ENCODE results near the gene CLEC20A. TPM values are rescaled to one million over a fixed set of nuclear protein-coding genes. Genes with fewer than 3 reads are reported as not detected.

Gene CLEC20A
- total and polyA plus RNA-seq, 10 donors: 0.57 to 3.6 (median 1.3) TPM; not detected in 2

DNA sequence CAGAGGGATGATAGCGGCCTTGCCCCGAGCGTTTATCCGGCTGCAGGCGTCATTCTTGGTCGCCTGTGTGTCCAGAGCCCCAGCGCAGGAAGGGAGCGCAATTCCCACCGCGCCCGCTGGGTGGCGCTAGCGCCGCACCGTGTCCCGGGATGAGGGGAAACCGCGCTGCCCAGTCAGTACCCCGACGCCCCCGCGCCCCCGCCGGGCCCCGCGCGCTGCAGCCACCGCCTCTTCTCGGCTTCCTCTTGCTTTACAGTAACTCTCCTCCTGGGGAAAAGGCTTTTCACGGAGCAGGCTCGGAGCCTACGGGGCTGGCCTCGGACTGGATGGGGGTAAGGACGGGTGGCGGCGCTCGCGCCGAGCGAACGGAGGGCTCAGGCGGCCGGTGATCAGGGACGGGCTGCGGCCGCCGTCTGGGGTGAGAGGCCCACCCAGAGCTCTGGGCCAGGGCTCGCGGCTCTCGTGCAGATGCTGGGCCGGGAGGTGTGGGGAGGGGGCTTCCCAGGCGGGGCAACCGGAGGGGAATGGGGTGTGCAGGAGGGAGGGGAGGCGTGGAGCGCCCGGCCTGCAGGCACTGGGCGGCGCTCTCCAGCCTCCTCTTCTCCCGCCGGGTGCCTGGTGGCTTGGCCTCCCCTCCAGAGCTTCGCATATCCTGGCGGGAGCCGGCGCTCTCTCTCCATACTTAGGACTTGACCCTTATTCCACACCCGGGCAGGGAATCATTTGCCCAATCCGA lies 46.0 kb upstream of the CLEC20A start:
- Histone ChIP-seq H3K27me3 (replicated peaks in 1 of 7) (no peaks in the 10 kb centered on the region), H3K9me3 (no peaks in the 10 kb centered on the region), H3K4me1 (peaks cover 2 to 53% (median 32%) of the 10 kb centered on the region in 6 donors), H3K4me3 (peak overlapping the region; percentile 69 to 90 (median 76)), H3K36me3 (peaks cover 0 to 25% (median 8%) of the 10 kb centered on the region in 6 donors), H3K27ac (peak overlapping the region; percentile 64 to 91 (median 84))
- TF ChIP-seq, protein P1, sequence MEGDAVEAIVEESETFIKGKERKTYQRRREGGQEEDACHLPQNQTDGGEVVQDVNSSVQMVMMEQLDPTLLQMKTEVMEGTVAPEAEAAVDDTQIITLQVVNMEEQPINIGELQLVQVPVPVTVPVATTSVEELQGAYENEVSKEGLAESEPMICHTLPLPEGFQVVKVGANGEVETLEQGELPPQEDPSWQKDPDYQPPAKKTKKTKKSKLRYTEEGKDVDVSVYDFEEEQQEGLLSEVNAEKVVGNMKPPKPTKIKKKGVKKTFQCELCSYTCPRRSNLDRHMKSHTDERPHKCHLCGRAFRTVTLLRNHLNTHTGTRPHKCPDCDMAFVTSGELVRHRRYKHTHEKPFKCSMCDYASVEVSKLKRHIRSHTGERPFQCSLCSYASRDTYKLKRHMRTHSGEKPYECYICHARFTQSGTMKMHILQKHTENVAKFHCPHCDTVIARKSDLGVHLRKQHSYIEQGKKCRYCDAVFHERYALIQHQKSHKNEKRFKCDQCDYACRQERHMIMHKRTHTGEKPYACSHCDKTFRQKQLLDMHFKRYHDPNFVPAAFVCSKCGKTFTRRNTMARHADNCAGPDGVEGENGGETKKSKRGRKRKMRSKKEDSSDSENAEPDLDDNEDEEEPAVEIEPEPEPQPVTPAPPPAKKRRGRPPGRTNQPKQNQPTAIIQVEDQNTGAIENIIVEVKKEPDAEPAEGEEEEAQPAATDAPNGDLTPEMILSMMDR (IDR thresholded peaks at IDR 0.05 in 8 of 11, conservative IDR thresholded peaks at IDR 0.05 in 3 of 11): peak; percentile 95 to 99 (median 98)
- TF ChIP-seq POLR2AphosphoS5 (IDR thresholded peaks at IDR 0.05) (peak; percentile 68 to 86 (median 76)), POLR2A (IDR thresholded peaks at IDR 0.05) (no peak)
- WGBS, 5 donors: 0 to 3% (median 1%) methylated on average over 16 to 66 of the region's 66 CpGs
- intact Hi-C loops (cut with DNase I; ENCODE audit: low total_unique reads): loop anchor here (5.0 kb wide), 2 partner anchors 210 to 465 kb away; no protein-coding TSS in a partner anchor
- DNase-seq: peak; percentile 97

DNA sequence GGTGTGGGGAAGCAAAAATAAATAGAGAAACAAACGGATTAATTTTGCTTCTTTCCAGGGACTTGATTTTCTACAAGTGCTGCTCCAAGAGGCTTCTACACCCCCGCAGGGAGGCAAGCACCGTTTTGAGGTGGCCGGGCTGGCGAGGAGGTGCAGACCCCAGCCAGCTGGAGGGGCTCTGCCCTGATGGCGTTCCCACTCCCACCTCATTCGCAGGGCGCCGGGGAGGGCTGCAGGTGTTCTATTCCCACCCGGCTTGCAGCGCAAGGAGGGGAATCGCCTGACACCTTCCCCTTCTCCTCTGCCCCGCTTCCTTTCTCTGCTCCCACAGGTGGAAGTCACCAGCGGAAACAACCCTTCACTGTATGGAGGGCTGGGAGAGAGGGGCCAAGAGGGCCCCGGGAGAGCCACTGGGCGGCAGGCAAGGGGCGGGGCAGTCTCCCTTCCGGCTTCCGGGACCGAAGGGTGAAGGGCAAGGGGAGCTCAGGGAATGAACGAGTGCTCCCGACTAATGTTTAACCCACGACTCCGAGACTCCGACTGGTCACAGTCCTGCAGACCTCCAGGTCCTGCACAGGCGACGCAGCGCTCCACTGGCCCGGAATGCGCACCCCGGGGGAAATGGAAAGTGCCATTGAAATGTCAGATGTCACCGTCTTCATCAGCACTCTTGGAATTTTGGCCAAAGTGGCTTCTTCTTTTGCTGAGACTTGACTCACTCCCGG lies 45.2 kb upstream of the CLEC20A start:
- Histone ChIP-seq H3K27ac (peak overlapping the region; percentile 64 to 91 (median 84)), H3K9me3 (no peaks in the 10 kb centered on the region), H3K4me3 (peak overlapping the region; percentile 69 to 90 (median 76)), H3K27me3 (replicated peaks in 1 of 7) (no peaks in the 10 kb centered on the region), H3K4me1 (peaks cover 2 to 53% (median 32%) of the 10 kb centered on the region in 6 donors), H3K36me3 (peaks cover 0 to 18% (median 3%) of the 10 kb centered on the region in 6 donors)
- peak; percentile 89 for DNase-seq
- intact Hi-C loops (cut with DNase I; ENCODE audit: low total_unique reads): loop anchor here (5.0 kb wide), 2 partner anchors 210 to 465 kb away; no protein-coding TSS in a partner anchor
- TF ChIP-seq, protein P1 (IDR thresholded peaks at IDR 0.05 in 8 of 11, conservative IDR thresholded peaks at IDR 0.05 in 3 of 11): no peak
- TF ChIP-seq POLR2AphosphoS5 (IDR thresholded peaks at IDR 0.05) (no peak), POLR2A (IDR thresholded peaks at IDR 0.05) (no peak)
- WGBS, 5 donors: 3 to 5% (median 3%) methylated on average over 19 to 33 of the region's 33 CpGs

DNA sequence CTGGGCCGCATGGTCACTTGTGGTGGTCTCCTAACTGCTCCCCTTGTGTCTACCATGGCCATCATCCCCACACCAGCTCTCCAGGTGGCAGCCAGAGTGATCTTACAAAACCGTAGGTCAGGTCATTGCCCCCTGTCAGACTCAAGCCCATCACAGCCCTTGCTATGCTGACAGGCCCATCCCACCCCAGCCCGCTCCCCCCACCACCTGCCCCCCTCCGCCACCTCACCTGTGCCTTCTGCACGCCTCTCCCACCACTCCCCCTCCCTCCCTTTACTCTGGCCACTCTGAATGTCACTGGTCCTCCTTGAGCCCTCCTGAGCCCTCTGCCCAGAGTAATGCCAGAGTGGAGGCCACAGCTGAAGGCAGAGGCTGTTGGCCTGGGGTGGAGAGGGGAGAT lies 44.6 kb upstream of the CLEC20A start:
- Histone ChIP-seq H3K27ac (peak overlapping the region in 2 of 8 donors; percentile 83 to 91), H3K9me3 (no peaks in the 10 kb centered on the region), H3K27me3 (replicated peaks in 1 of 7) (no peaks in the 10 kb centered on the region), H3K4me3 (peak overlapping the region in 2 of 8 donors; percentile 79 to 90), H3K4me1 (peaks cover 2 to 53% (median 32%) of the 10 kb centered on the region in 6 donors), H3K36me3 (peaks cover 0 to 12% (median 0%) of the 10 kb centered on the region in 6 donors)
- TF ChIP-seq POLR2A (IDR thresholded peaks at IDR 0.05): no peak
- TF ChIP-seq, protein P1 (IDR thresholded peaks at IDR 0.05 in 8 of 11, conservative IDR thresholded peaks at IDR 0.05 in 3 of 11): no peak
- no peak for TF ChIP-seq POLR2AphosphoS5 (IDR thresholded peaks at IDR 0.05)
- 88 to 91% (median 90%) methylated on average over 5 of the region's 5 CpGs for WGBS, 5 donors
- intact Hi-C loops (cut with DNase I; ENCODE audit: low total_unique reads): loop anchor here (5.0 kb wide), 2 partner anchors 211 to 466 kb away; no protein-coding TSS in a partner anchor
- peak; percentile 69 for DNase-seq

Data from spleen (tissue), 11 donors.